ENCODE results near the gene CENPP. TPM values are rescaled to one million over a fixed set of nuclear protein-coding genes. Genes with fewer than 3 reads are reported as not detected.

The CENPP gene
- total RNA-seq, 1 donor from 2014 or later: 4.3 TPM

DNA sequence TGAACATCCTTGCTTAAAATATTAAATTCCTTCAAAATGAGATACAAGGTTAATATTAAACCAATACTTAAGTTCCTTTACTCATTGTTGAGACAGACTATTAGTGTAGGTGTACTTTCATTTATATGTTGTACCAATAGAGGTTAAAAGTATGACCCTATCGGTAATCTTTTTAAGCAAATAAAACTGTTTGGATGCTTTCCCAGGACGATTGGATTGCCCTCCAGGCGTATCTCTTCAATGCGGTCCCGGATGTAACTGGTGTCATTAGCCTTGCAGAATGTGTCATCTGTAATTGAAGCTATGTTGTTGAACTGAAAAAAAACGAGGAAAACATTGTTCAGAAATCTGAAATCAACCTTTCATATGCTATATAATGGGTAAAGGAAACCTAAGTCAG lies 59.7 kb downstream of the CENPP start:
- no peaks in the 10 kb centered on the region for H3K4me1 ChIP-seq
- no peak overlapping the region for H3K27ac ChIP-seq
- no peaks in the 10 kb centered on the region for H3K27me3 ChIP-seq (ENCODE audit: low read depth)
- TF ChIP-seq, protein P1, sequence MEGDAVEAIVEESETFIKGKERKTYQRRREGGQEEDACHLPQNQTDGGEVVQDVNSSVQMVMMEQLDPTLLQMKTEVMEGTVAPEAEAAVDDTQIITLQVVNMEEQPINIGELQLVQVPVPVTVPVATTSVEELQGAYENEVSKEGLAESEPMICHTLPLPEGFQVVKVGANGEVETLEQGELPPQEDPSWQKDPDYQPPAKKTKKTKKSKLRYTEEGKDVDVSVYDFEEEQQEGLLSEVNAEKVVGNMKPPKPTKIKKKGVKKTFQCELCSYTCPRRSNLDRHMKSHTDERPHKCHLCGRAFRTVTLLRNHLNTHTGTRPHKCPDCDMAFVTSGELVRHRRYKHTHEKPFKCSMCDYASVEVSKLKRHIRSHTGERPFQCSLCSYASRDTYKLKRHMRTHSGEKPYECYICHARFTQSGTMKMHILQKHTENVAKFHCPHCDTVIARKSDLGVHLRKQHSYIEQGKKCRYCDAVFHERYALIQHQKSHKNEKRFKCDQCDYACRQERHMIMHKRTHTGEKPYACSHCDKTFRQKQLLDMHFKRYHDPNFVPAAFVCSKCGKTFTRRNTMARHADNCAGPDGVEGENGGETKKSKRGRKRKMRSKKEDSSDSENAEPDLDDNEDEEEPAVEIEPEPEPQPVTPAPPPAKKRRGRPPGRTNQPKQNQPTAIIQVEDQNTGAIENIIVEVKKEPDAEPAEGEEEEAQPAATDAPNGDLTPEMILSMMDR (IDR thresholded peaks at IDR 0.05): no peak
- DNase-seq: no peak
- ATAC-seq: no peak
- intact Hi-C loops (cut with DNase I): no loop called here
- no peak overlapping the region for H3K4me3 ChIP-seq
- H3K9me3 ChIP-seq: no peaks in the 10 kb centered on the region
- no peaks in the 10 kb centered on the region for H3K36me3 ChIP-seq

DNA sequence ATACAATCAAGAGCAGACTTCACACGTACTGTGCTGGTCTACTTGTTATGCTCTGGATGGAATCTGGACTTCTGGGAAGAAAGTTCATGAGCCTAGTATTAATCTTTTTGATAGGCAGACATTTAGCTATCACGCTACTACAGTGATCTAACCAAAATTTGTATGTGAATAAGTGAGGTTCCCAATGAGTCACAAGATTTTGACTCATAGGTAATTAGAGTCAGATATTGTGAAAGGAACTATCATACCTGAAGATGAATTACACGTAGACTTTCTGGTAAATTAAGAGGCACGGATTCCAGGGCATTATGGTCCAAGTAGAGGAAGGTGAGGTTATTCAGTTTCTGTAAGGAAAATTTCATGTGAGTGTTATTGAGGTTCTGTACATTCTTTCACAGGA lies 60.2 kb downstream of the CENPP start:
- ATAC-seq: no peak
- Histone ChIP-seq H3K27me3 (ENCODE audit: low read depth) (no peaks in the 10 kb centered on the region), H3K4me1 (no peaks in the 10 kb centered on the region), H3K9me3 (no peaks in the 10 kb centered on the region), H3K27ac (no peak overlapping the region), H3K4me3 (no peak overlapping the region), H3K36me3 (no peaks in the 10 kb centered on the region)
- no peak for DNase-seq
- intact Hi-C loops (cut with DNase I): no loop called here
- TF ChIP-seq, protein P1 (IDR thresholded peaks at IDR 0.05): no peak

DNA sequence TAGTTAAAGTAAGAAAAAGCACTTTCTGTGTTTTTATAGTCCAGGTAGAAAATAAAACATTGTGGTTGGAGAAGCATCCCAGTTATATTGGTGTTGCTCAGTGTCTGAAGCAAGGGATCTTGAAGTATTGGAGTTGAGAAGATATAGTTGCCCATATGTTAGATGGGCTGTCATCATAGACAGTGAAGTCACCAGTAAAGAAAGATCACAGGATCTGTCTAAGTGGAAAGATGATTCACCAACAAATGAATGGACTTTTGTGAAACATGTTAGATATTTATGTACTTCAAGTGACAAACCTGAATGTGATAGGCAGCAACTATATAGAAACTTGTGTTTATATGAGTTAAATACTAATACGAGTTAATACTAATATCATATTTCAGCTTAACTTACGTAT lies 66.9 kb downstream of the CENPP start:
- H3K27ac ChIP-seq: no peak overlapping the region
- TF ChIP-seq, protein P1 (IDR thresholded peaks at IDR 0.05): no peak
- DNase-seq (no peak), ATAC-seq (no peak)
- intact Hi-C loops (cut with DNase I): no loop called here
- H3K4me3 ChIP-seq: no peak overlapping the region
- no peaks in the 10 kb centered on the region for H3K4me1 ChIP-seq
- no peaks in the 10 kb centered on the region for H3K27me3 ChIP-seq (ENCODE audit: low read depth)
- no peaks in the 10 kb centered on the region for H3K36me3 ChIP-seq
- H3K9me3 ChIP-seq: no peaks in the 10 kb centered on the region

DNA sequence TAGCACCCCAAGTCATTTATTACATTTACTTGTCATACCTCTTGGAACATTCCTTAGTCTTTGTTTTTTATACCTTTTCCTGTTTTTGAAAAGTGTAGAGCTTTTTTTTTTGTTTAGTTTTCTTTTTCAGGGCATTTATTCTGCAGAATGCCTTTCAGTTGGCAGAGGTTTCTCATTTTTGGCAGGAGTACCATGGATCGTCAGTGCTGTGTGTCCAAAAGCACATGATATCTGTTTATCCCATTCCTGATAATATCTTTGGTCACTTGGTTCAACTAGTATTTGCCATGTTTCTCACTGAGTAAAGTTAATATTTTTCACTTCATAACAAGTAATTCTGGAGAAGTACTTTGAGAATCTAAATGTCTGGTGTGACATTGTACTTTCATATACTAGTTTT lies 67.9 kb downstream of the CENPP start:
- Histone ChIP-seq H3K27me3 (ENCODE audit: low read depth) (no peaks in the 10 kb centered on the region), H3K9me3 (no peaks in the 10 kb centered on the region), H3K4me3 (no peak overlapping the region), H3K36me3 (no peaks in the 10 kb centered on the region), H3K4me1 (no peaks in the 10 kb centered on the region), H3K27ac (no peak overlapping the region)
- intact Hi-C loops (cut with DNase I): no loop called here
- ATAC-seq: no peak
- TF ChIP-seq, protein P1 (IDR thresholded peaks at IDR 0.05): no peak
- no peak for DNase-seq

- H3K27me3 ChIP-seq (ENCODE audit: low read depth): no peaks in the 10 kb centered on the region
Observed at GRCh38 chr9:92395617-92396016, 69.9 kb downstream of the CENPP start.

More at GRCh38 chr9:92395617-92396016, 69.9 kb downstream of the CENPP start:
- H3K27ac ChIP-seq: no peak overlapping the region
- H3K36me3 ChIP-seq: no peaks in the 10 kb centered on the region
- no peak for ATAC-seq
- DNase-seq: no peak
- TF ChIP-seq, protein P1 (IDR thresholded peaks at IDR 0.05): no peak
- H3K4me1 ChIP-seq: no peaks in the 10 kb centered on the region
- H3K4me3 ChIP-seq: no peak overlapping the region
- intact Hi-C loops (cut with DNase I): no loop called here
- H3K9me3 ChIP-seq: no peaks in the 10 kb centered on the region
